Ishikawa (cell line): Measurements from ENCODE around the gene TRAF1.

Experiments
- CEBPB ChIP-seq: IDR thresholded peaks from 2 replicates; pipeline ENCODE4 v1.6.1; 2012
- CREB1 ChIP-seq: IDR thresholded peaks from 2 replicates; pipeline ENCODE4 v1.6.1; 2012; ENCODE audit warnings: low read depth
- EGR1 ChIP-seq: IDR thresholded peaks from 2 replicates; pipeline ENCODE4 v1.6.1; 2012
- EP300 ChIP-seq: IDR thresholded peaks from 2 replicates; pipeline ENCODE4 v1.6.1; 2012; ENCODE audit warnings: borderline replicate concordance
- FOXM1 ChIP-seq: IDR thresholded peaks from 2 replicates; pipeline ENCODE4 v1.6.1; 2012; ENCODE audit warnings: low read depth, borderline replicate concordance
- NFIC ChIP-seq: IDR thresholded peaks from 2 replicates; pipeline ENCODE4 v1.6.1; 2012
- RAD21 ChIP-seq: IDR thresholded peaks from 2 replicates; pipeline ENCODE4 v1.6.1; 2012; ENCODE audit warnings: low read depth
- TAF1 ChIP-seq: IDR thresholded peaks from 2 replicates; pipeline ENCODE4 v1.6.1; 2012; ENCODE audit warnings: low read depth, mild to moderate bottlenecking
- TCF12 ChIP-seq: IDR thresholded peaks from 2 replicates; pipeline ENCODE4 v1.6.1; 2012; ENCODE audit warnings: low read depth
- TEAD4 ChIP-seq: IDR thresholded peaks from 2 replicates; pipeline ENCODE4 v1.6.1; 2012
- YY1 ChIP-seq: IDR thresholded peaks from 2 replicates; pipeline ENCODE4 v1.6.1; 2012; ENCODE audit warnings: low read depth
- ZBTB7A ChIP-seq: IDR thresholded peaks from 2 replicates; pipeline ENCODE4 v1.6.1; 2012; ENCODE audit warnings: low read depth
- TF ChIP-seq, protein P1 (sequence below): IDR thresholded peaks from 2 replicates; pipeline ENCODE4 v1.6.1; 2012; ENCODE audit warnings: low read depth, mild to moderate bottlenecking
- TF ChIP-seq, protein P2 (sequence below): IDR thresholded peaks from 2 replicates; pipeline ENCODE4 v1.6.1; 2012
- TF ChIP-seq, protein P3 (sequence below): IDR thresholded peaks from 2 replicates; pipeline ENCODE4 v1.6.1; 2012

Gene TRAF1

DNA sequence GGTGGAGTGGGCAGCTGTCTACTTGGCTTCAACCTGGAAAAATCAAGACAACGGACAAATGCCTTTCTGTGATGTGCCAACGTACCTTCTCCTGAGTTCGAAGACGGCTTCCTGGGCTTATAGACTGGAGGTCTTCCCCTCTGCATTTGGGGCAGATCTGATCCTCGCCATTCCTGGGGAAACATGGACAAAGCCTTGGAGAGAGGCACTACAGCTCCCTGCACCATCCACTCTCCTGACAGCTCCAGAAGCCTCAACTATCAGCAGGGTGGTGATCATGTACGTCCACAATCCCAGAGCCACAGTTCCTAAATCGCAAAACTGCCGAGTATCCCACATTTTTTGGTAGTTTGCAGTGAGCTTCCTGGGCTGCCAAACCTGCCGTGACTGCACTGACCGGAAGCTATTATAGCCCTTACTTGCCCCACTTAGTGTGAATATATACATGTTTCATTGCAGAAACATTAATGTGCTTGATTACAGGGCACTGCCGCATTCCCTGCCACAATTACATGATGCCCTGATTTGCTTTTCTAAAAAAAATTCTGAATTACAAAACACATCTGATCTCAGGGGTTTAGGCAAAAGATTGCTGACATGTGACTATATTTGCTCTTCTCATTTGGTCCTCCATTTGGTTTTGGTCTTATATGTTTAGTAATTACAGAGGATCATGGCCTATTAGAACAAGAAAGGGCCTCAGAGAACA, 2.8 kb downstream of the TRAF1 start:
- TF ChIP-seq CEBPB: no peak
- TF ChIP-seq TEAD4: no peak
- no peak for TF ChIP-seq RAD21
- no peak for TF ChIP-seq EGR1
- TF ChIP-seq, protein P1, sequence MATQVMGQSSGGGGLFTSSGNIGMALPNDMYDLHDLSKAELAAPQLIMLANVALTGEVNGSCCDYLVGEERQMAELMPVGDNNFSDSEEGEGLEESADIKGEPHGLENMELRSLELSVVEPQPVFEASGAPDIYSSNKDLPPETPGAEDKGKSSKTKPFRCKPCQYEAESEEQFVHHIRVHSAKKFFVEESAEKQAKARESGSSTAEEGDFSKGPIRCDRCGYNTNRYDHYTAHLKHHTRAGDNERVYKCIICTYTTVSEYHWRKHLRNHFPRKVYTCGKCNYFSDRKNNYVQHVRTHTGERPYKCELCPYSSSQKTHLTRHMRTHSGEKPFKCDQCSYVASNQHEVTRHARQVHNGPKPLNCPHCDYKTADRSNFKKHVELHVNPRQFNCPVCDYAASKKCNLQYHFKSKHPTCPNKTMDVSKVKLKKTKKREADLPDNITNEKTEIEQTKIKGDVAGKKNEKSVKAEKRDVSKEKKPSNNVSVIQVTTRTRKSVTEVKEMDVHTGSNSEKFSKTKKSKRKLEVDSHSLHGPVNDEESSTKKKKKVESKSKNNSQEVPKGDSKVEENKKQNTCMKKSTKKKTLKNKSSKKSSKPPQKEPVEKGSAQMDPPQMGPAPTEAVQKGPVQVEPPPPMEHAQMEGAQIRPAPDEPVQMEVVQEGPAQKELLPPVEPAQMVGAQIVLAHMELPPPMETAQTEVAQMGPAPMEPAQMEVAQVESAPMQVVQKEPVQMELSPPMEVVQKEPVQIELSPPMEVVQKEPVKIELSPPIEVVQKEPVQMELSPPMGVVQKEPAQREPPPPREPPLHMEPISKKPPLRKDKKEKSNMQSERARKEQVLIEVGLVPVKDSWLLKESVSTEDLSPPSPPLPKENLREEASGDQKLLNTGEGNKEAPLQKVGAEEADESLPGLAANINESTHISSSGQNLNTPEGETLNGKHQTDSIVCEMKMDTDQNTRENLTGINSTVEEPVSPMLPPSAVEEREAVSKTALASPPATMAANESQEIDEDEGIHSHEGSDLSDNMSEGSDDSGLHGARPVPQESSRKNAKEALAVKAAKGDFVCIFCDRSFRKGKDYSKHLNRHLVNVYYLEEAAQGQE: no peak
- TF ChIP-seq FOXM1: no peak
- no peak for TF ChIP-seq NFIC
- TF ChIP-seq ZBTB7A: no peak

DNA sequence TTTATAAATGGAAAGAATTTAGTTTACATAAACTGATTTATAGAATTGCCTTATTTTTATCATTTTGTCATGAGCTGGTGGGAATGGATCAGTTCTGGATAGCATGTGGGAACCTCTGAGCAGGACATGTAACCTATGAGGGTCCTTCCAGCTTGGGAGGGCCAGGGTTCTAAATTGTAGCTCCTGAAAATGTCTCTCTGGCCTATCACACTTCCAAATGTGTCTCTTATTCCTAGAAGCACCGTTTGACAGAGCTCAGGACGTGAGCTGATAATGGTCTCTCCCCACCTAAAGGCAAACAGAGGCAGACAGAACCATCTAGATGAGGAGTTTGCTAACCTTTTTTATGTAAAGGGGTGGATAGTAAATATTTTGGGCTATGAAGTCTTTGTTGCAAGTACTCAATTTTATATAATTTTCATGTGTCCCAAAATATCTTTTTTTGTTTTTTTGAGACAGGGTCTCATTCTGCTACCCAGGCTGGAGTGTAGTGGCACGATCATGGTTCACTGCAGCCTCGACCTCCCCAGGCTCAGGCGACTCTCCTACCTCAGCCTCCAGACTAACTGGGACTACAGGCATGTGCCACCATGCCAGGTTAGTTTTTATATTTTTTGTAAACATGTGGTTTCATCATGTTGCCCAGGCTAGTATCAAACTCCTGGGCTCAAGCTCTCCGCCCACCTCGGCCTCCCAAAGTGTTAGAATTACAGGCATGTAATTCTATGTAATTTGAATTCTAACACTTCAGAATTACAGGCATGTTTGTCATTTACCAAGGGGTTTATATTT, 4.0 kb downstream of the TRAF1 start:
- TF ChIP-seq TCF12 (no peak), CREB1 (no peak), ZBTB7A (no peak), TEAD4 (no peak), RAD21 (no peak), TAF1 (no peak), YY1 (no peak), EP300 (no peak), EGR1 (no peak), NFIC (no peak), FOXM1 (no peak), CEBPB (no peak)
- TF ChIP-seq, protein P2, sequence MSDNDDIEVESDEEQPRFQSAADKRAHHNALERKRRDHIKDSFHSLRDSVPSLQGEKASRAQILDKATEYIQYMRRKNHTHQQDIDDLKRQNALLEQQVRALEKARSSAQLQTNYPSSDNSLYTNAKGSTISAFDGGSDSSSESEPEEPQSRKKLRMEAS: no peak
- TF ChIP-seq, protein P3, sequence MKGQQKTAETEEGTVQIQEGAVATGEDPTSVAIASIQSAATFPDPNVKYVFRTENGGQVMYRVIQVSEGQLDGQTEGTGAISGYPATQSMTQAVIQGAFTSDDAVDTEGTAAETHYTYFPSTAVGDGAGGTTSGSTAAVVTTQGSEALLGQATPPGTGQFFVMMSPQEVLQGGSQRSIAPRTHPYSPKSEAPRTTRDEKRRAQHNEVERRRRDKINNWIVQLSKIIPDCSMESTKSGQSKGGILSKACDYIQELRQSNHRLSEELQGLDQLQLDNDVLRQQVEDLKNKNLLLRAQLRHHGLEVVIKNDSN: no peak
- TF ChIP-seq, protein P1: no peak

DNA sequence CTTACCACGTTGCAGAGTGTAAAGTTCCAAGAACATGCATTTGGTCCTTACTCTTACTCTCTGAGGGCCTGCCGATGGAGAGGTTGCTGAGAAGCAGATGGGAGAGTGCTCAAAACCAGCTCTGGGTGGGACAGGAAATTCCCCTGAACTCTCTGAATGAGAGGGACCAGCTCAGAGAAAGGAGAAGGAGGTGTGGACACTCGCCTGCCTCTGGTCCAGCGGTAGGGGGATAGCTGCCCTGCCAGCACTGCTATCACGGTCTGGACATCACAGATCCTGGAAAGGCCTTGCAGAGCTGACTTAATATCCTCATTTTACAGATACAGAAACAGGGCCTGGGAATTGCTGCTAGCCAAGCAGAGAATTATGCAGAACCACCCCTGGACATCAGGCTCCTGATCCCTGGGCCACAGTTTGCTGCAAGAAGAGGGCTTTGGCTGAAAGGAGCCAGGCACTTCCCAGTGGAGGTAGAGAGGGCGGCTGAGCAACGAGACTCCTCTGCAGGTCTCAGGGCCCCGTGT, 4.9 kb downstream of the TRAF1 start:
- TF ChIP-seq EP300 (no peak), YY1 (no peak), NFIC (no peak)
- TF ChIP-seq, protein P3: no peak
- TF ChIP-seq, protein P1: no peak

DNA sequence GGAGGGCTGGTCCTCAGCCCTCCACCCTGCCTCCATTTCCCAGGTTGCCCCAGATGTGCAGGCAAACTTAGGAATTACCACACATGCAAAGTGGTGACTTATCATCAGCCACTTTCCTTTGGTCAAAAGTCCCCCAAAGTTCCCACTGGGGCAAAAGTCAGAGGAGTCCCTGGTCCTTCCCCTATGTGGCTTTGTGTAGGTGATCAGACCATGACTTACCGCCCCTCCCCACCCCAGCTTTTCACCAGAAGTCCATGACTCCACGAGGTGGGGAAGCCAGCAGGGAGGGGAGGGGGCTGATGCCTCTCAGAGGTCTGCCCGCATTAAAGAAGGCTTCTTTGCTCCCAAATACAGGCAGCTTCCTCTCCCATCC, 5.8 kb downstream of the TRAF1 start:
- no peak for TF ChIP-seq RAD21
- TF ChIP-seq CREB1: no peak
- TF ChIP-seq, protein P2: no peak
- no peak for TF ChIP-seq EP300
- TF ChIP-seq, protein P3: no peak
- no peak for TF ChIP-seq NFIC
- TF ChIP-seq ZBTB7A: no peak
- TF ChIP-seq, protein P1: no peak
